A549 (cell line): ENCODE measurements around the gene IGF2BP3. TPM values are rescaled to one million over a fixed set of nuclear protein-coding genes. Genes with fewer than 3 reads are reported as not detected.
A peak's percentile ranks its signal among the peaks of the same experiment; 100 is the strongest.

ENCODE experiments used
- ATOH8 ChIP-seq: fragments of 250-450 bp; sonication (Bioruptor Pico); IDR thresholded peaks from 2 replicates; pipeline ENCODE4 v1.5.0; 2020; ENCODE audit warnings: low read depth, mild to moderate bottlenecking, moderate library complexity
- BCL3 ChIP-seq: fragments of >200 bp; sonication (Bioruptor Twin); formaldehyde crosslinking; IDR thresholded peaks from 3 replicates; pipeline ENCODE4 v1.6.1; 2016
- BHLHE40 ChIP-seq: IDR thresholded peaks from 2 replicates; pipeline ENCODE4 v1.6.1; 2012; ENCODE audit warnings: low read depth, low read length, inconsistent platforms
- CBX2 ChIP-seq: fragments of 200-600 bp; sonication (generic); IDR thresholded peaks from 2 replicates; pipeline ENCODE4 v1.6.1; 2016; ENCODE audit warnings: low read depth, mild to moderate bottlenecking, borderline replicate concordance
- CEBPB ChIP-seq, 2 experiments: fragments of >200 bp in 1 of 2; sonication (Bioruptor Twin) in 1 of 2; formaldehyde crosslinking in 1 of 2; IDR thresholded peaks; 2 replicates each; pipeline ENCODE4 v1.6.1; 2012 to 2016
- CHD2 ChIP-seq: fragments of 150-350 bp; IDR thresholded peaks from 2 replicates; pipeline ENCODE4 v1.6.1; 2014; ENCODE audit warnings: low read length; ENCODE audit not compliant: partially characterized antibody
- CHD4 ChIP-seq: fragments of 200-600 bp; sonication (generic); IDR thresholded peaks from 2 replicates; pipeline ENCODE4 v1.6.1; 2016; ENCODE audit warnings: antibody characterized with exemption, mild to moderate bottlenecking, borderline replicate concordance
- EHF ChIP-seq: fragments of 250-450 bp; sonication (Bioruptor Pico); IDR thresholded peaks from 2 replicates; pipeline ENCODE4 v1.5.0; 2020; ENCODE audit warnings: mild to moderate bottlenecking
- EHMT2 ChIP-seq: fragments of 200-600 bp; sonication (generic); IDR thresholded peaks from 2 replicates; pipeline ENCODE4 v1.6.1; 2016; ENCODE audit warnings: antibody characterized with exemption, low read depth, mild to moderate bottlenecking, moderate library complexity
- EP300 ChIP-seq, 2 experiments: fragments of >200 bp; sonication (Bioruptor Twin); formaldehyde crosslinking; IDR thresholded peaks; 2 replicates in 1 of 2; 3 replicates in 1 of 2; pipeline ENCODE4 v1.6.1; 2016 to 2017
- FOXS1 ChIP-seq: fragments of 250-450 bp; sonication (Bioruptor Pico); IDR thresholded peaks from 2 replicates; pipeline ENCODE4 v1.5.0; 2020; ENCODE audit warnings: mild to moderate bottlenecking, moderate library complexity
- HDAC2 ChIP-seq: fragments of 200-600 bp; sonication (generic); IDR thresholded peaks from 2 replicates; pipeline ENCODE4 v1.6.1; 2016
- JUN ChIP-seq, 2 experiments: fragments of >200 bp; sonication (Bioruptor Twin); formaldehyde crosslinking; IDR thresholded peaks; 2 replicates in 1 of 2; 3 replicates in 1 of 2; pipeline ENCODE4 v1.6.1; 2016 to 2017
- MAZ ChIP-seq: fragments of 150-350 bp; IDR thresholded peaks from 2 replicates; pipeline ENCODE4 v1.6.1; 2014; ENCODE audit warnings: antibody characterized with exemption, low read depth, low read length, borderline replicate concordance
- NFE2L2 ChIP-seq: fragments of 150-350 bp; conservative IDR thresholded peaks from 2 replicates; pipeline ENCODE4 v1.6.1; 2014; ENCODE audit warnings: low read length
- NPAS2 ChIP-seq: fragments of 250-450 bp; sonication (Bioruptor Pico); IDR thresholded peaks from 2 replicates; pipeline ENCODE4 v1.8.0; 2022; ENCODE audit warnings: mild to moderate bottlenecking, moderate library complexity, borderline replicate concordance
- NR3C1 ChIP-seq: fragments of >200 bp; sonication (Bioruptor Twin); formaldehyde crosslinking; IDR thresholded peaks from 3 replicates; pipeline ENCODE4 v1.6.1; 2017
- PBX3 ChIP-seq: IDR thresholded peaks from 2 replicates; pipeline ENCODE4 v1.6.1; 2012
- PHF8 ChIP-seq: fragments of 200-600 bp; sonication (generic); IDR thresholded peaks from 2 replicates; pipeline ENCODE4 v1.6.1; 2016; ENCODE audit warnings: low read depth, mild to moderate bottlenecking, antibody characterized with exemption, moderate library complexity, borderline replicate concordance
- POLR2A ChIP-seq: IDR thresholded peaks from 2 replicates; pipeline ENCODE4 v1.6.1; 2012; ENCODE audit warnings: mild to moderate bottlenecking, low read length
- RAD21 ChIP-seq, 2 experiments: fragments of >200 bp in 1 of 2; sonication (Bioruptor Twin) in 1 of 2; formaldehyde crosslinking in 1 of 2; IDR thresholded peaks in 1 of 2; conservative IDR thresholded peaks in 1 of 2; 2 replicates in 1 of 2; 3 replicates in 1 of 2; pipeline ENCODE4 v1.6.1; 2012 to 2018; ENCODE audit warnings: inconsistent platforms in 1 of 2
- RARB ChIP-seq: fragments of 250-450 bp; sonication (Bioruptor Pico); IDR thresholded peaks from 2 replicates; pipeline ENCODE4 v1.8.0; 2021; ENCODE audit warnings: mild to moderate bottlenecking, moderate library complexity
- REST ChIP-seq: fragments of 200-600 bp; sonication (generic); IDR thresholded peaks from 2 replicates; pipeline ENCODE4 v1.6.1; 2016; ENCODE audit warnings: antibody characterized with exemption, mild to moderate bottlenecking, moderate library complexity
- RFX5 ChIP-seq: fragments of 450-650 bp; IDR thresholded peaks from 2 replicates; pipeline ENCODE4 v1.7.1; 2014; ENCODE audit warnings: antibody characterized with exemption, mild to moderate bottlenecking, moderate library complexity
- TP53 ChIP-seq: fragments of 250-450 bp; sonication (Bioruptor Pico); IDR thresholded peaks from 2 replicates; pipeline ENCODE4 v1.5.0; 2021; ENCODE audit warnings: mild to moderate bottlenecking, moderate library complexity
- ZC3H11A ChIP-seq: fragments of 450-650 bp; IDR thresholded peaks from 2 replicates; pipeline ENCODE4 v1.6.1; 2014; ENCODE audit warnings: antibody characterized with exemption, mild to moderate bottlenecking
- polyA plus RNA-seq, 4 experiments: library from polyadenylated mRNA; depleted of rRNA in 3 of 4; stranded (reverse); fragments of >200 nt; fragmentation: RNase III in 1 of 4; extraction: RNeasy Plus Mini Kit Qiagen cat#74134 plus additional on column Dnase treatment in 1 of 4; gene quantifications; 2 replicates in 3 of 4; 3 replicates in 1 of 4; pipeline ENCODE4 v1.2.3, GENCODE V29; 2011 to 2017

The IGF2BP3 gene
- polyA plus RNA-seq, 2 of the 4 experiments (the other 2 are of a cell fraction), result 26.7 to 62.0 TPM

- no peak for TF ChIP-seq HDAC2
- peak; percentile 89 for TF ChIP-seq PBX3
- TF ChIP-seq MAZ, result no peak
- TF ChIP-seq CHD2, result peak; percentile 40
- TF ChIP-seq NR3C1, result no peak
- TF ChIP-seq PHF8, result no peak
- no peak for TF ChIP-seq ATOH8 (CRISPR knock-in tag)
- peak; percentile 32; the same call in 1 of the 2 replicates for TF ChIP-seq RFX5
- TF ChIP-seq RARB, result no peak; the same call in 1 of the 2 replicates
- TF ChIP-seq NPAS2, result no peak
- no peak for TF ChIP-seq REST
- TF ChIP-seq NFE2L2, result no peak
- TF ChIP-seq RAD21 (conservative IDR thresholded peaks at IDR 0.05 in 1 of 2, IDR thresholded peaks at IDR 0.05 in 1 of 2), result peak; percentile 11 to 53; a peak in 4 of 5 replicates
- TF ChIP-seq CBX2, result no peak
- TF ChIP-seq BCL3, result peak; percentile 99
- no peak for TF ChIP-seq EHF (CRISPR knock-in tag)
- TF ChIP-seq EP300 (IDR thresholded peaks at IDR 0.05), result peak; percentile 96 to 98
- TF ChIP-seq TP53, result no peak
- no peak for TF ChIP-seq ZC3H11A
- TF ChIP-seq JUN (IDR thresholded peaks at IDR 0.05), result peak; percentile 99 to 100
- TF ChIP-seq CHD4, result no peak
- TF ChIP-seq EHMT2, result no peak
- TF ChIP-seq FOXS1 (CRISPR knock-in tag), result no peak
- TF ChIP-seq POLR2A, result no peak
- peak; percentile 99 for TF ChIP-seq CEBPB (IDR thresholded peaks at IDR 0.05)
- peak; percentile 20; the same call in 1 of the 2 replicates for TF ChIP-seq BHLHE40
Observed at GRCh38 chr7:23334482-23335056, 135.7 kb downstream of the IGF2BP3 start (continued).
